GM21529 (cell line): ENCODE measurements around the gene LRRC30.

ENCODE experiments used
- ATAC-seq: cut with Tn5 transposase; IDR thresholded peaks from one replicate; pipeline ENCODE4 v1.9.1; 2021; ENCODE audit not compliant: unreplicated experiment

The LRRC30 gene

DNA sequence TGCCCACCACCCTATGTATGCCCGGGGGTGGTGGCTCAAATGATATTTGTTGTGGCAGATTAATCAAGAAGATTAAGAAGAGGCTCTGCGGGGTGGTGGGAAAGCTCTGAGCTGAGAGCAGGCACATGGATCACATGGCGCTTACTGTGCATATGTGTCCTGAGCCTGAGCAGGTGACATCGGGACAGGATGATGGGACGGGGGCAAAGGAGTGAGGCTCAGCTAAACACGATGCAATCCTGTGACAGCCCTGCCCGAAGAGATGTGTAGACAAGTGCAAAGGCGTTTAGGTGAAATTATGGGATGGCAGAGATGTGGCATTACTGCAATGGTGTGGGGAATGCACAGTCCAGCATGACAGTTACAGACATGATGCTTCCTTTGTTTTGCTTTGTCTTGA lies 6.0 kb downstream of the LRRC30 start:
- ATAC-seq, result no peak

DNA sequence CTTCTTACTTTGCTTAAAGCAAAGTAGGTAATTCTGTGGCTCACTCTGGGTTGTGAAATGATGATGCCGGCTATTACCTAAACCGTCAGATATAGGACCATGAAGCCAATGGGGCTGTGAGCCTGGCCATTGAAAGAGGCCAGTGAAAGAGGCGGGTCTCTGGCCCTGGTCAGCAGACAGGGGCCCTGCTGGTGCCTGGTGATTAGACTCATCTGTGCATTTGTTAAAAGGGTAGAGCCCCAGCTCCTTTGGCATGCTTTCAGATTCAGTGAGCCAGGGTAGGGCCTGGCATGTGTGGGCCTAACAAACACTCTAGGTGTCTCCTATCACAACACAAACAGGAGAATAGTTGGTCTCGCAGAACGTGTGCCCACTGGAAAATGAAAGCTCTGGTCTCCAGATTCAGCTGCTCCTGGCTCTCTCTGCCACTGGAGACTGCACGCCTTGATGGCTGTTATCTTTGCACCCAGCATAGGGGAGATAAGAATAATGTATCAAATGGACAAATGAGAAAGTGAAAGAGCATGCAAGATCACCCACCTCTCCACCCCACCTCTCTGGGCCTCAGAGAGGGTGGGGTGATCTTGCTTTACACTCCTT lies 6.9 kb downstream of the LRRC30 start:
- no peak for ATAC-seq

DNA sequence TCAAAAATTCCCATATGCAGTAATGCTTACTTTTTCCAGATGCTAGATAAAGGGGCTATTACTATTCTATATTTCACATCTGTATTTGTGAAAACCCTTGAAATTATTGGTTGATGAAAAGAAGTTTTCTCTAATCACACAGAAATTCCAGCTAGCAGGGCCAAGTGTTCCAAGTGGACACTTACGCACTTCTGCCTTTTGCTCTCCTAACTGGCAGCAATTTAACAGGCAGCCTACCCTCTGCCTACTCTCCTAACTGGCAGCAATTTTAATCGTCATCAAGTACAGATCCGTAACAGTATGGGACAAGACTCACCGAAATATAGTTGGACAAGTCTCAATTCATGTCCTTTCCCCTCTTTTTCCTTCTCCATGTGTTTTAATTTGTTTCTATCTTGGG lies 12.0 kb downstream of the LRRC30 start:
- no peak for ATAC-seq

DNA sequence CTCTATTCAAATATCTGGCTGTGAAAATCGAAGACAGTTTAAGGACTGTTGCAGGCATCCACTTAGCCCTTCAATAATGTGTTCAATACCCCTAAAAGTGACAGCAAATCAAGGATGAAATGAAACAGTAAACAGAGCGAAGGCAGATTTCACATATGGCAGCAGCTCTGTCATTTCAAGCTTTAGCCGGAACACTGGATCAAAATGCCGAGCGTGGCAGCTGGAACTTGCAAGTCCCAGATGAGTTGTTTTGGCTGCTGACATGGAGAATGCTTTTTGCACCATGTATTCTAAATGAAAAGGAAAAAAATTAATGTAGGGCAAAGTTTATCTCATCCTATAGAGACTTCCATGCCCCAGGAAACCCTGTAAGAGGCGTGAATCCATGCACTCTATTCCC lies 18.0 kb downstream of the LRRC30 start:
- ATAC-seq, result no peak

DNA sequence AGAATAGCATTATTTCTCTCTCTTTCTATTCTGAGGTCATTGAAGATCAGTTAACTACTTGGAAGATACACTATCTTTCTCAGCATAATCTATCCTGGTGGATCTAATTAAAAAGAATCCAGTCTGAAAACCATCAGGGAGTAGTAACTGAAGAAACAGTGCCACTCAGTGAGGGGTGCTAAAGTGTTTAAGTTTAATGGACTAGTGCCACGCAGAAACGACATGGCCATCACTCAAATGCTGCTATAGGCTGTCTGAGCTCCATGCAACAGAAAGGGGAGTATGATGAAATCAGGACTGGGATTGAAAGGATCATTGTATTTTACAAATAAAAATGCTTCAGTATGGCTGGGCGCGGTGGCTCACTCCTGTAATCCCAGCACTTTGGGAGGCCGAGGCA lies 23.3 kb downstream of the LRRC30 start:
- ATAC-seq, result no peak

DNA sequence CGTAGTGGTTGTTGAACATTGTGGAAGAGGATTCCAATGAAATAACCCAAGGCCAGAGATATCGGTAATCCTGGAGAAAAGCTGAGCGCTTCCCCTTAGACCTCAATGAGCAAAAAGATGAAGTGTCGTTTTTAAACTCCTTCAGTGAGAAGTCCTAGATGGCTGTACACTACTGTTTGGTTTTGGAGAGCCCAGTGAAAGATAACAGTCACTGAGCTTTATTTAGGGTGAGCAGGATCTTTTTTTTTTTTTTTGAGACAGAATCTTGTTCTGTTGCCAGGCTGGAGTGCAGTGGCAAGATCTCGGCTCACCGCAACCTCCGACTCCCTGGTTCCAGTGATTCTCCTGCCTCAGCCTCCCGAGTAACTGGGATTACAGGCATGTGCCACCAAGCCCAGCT lies 24.2 kb downstream of the LRRC30 start:
- ATAC-seq, result no peak

DNA sequence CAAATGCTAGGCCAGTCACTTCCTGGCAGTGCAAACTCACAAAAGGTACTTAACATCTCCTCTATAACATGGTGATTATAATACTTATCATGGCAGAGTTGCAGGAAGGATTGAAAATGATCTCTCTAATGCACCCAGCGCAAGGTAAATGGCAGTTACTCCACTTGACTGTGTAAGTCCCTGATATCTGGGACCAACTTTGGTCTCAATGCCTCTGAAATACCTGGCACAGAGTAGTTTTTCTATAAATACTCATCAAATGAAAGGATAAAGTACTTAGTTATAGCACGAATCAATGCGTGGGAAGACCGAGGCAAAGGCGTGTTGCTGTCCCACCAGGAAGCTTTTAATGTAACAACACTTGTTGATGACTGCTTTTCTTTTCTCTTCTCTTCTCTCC lies 24.8 kb downstream of the LRRC30 start:
- ATAC-seq, result no peak

DNA sequence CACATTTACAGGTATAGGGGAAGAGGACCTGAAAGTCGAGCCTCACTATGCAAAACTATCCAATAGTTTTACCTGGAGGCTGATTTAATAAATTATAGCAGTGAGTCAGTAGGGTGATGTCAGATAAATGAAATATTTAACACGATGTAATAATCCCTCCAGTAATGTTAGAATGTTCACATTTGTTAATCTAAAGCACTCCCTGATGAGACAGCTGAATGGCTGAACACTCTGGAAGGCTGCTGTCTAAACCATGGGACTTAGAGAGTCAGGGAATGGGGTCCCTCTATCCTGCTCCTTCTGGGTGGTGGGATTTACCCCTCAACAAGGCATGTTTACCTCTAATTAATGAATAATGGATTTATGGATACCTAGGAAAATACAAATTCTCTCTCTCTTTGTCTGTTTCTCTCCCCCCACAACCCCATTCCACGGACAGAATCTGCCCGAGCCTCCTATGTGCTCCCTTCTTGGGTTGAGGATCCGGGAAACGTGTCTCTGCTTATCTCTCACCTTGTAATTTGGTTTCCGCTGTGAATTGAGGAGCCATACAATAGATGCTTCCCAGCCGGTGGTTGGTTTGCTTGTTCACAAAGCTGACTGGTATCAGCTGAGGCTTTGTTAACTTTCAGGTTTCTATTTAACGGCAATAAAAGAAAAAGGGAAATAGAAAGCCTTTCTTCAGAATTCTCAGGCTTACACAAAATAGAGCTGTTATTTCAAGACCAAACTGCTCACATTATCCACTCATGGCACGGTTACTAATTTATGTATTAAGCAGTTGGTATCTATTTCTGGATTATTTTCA lies 25.9 kb downstream of the LRRC30 start:
- ATAC-seq, result no peak

DNA sequence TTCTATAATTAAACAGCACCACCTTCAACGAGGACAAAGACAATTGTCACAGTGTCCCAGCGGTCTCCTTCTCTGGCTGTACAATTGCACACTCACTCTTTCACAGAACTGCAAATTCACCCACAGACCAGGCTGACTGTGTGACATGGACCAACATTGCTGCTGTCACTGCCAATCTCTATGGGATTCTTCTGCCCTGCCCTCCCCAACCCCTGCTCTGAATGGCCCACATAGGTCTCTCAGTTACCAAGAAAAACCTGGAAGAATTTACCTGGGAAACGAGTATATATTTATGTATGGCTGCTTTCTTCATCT lies 26.5 kb downstream of the LRRC30 start:
- no peak for ATAC-seq

DNA sequence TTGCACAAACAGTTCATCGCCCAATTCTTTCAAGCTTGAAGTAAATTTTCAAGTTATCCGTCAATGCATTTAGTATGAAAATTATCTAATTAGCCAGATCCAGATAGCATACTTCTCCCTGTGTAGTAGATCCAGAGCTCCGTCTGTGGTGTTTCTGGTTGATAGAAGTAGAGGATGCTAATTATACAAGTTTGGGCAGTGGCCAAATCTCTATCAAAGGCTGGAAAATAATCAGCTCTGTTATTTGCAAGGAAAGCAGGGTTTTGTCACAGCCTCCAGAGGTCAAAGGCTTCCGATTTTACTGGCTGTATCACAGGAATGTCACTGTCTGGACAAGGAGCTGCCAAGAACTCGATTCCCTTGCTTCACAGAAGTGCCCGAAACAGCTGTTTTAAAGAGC lies 28.6 kb downstream of the LRRC30 start:
- no peak for ATAC-seq

DNA sequence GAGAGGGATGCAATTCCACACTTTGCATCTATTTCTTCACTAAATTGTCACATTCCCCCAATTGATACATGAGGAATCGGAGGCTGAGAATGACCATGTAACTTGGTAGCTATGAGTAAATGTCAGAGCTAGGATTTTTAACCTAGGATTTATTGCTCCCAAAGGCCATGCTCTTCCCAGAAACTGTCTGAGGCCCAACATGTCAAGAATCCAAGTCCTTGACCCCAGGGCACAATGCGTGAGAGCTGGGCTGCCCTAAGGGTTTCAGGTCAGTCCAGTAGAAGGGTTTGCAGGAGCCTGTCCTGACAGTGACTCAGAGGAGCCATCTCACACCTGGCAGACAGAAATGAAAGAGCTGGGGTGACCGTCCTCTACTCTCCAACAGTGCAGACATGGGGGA lies 30.3 kb downstream of the LRRC30 start:
- no peak for ATAC-seq

DNA sequence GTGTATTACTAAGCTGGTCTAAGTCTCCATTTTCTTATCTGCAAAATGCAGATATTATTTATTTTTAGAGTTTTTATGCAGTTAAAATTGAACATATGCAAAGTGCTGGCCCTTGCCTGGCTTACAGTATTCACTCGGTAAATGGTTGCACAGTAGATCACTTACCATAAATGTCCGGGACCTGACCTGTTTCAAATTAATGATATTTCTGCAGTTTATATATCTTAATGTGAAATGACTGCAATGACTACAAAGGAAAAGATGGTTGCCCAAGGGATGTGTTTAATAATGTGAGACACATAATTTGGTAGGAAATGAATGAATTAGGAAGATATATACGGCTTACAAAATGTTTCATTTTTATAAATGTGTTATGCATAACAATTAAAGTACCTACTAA lies 37.1 kb downstream of the LRRC30 start:
- no peak for ATAC-seq

DNA sequence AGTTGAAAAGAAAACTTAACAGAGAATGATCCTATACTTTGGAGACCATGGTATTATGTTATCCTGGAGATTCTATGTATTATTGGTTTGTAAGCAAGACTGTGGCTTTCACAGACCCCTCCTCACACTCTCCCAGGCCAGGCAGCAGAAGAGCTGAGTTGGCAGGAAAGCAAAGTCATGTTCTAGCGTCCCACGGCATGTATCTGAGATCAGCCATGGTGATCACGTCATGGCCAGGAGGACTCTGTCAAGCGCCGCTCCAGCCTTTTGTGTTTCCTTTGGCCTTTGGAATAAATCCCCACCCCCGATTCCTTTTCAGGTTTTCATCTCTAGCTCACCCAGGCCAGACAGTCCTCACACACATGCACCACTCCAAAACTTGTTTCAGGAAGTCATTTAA lies 39.1 kb downstream of the LRRC30 start:
- no peak for ATAC-seq

DNA sequence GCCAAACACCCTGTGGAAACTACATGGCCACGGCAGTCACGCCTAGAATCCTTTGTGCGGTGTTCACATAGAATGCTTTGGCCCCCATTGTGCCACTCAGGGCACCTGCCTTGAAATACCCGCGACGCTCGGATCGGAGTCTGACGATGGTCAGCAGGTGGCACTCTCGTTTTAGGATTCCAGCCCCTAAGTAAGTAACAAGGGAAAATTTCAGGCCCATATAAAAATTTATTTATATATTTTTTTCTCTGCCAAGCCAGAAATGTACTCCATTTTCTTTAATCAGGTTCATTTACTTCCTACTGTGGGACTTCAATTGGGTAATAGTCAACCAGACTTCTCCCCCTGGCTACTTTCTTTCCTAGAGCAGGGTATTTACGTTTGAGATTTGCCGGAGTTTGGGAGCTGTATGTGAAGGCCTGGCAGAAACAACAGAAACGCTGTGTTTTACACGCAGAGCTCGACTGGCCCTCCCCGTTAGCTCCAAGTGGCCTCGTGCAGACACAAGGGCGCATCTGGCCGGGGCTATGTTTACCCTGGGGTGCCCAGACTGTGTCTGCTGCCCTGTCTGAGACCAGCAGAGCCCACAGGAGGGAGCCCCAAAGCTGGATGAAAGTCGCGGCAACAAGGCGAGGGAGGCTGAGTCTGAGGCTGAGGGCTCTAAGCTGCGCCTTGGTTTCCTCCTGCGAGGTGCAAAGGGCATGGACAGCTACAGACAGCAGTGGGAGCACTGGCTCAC lies 41.6 kb downstream of the LRRC30 start:
- no peak for ATAC-seq

DNA sequence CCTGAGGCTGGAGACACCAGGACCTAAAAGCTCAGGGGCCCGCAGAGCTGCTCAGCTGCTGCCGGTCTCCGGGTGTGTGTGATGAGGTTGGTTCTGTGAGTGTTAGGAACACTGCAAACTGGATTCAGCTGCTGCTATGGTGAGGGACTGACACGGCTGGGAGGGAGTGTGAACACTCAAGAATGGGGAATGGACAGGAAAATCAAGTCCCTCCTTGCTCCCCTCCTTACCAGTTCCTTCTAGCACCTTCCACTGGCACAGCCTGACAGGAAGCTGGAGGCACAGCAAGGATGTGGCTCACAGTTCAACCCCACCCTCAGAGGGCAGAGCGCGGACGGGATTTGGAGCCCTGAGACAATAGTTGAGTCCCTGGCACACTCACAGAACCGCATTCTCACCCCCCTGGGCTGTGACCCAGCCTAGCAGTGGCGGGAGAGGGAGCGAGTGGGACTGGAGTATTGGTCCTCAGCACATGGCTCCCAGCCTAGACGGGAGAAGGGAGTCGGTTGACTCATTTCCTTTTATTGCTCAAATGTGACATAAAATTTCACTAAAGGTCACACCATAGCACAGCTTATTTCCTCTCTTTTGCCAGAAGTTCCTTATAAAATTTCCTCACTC lies 42.5 kb downstream of the LRRC30 start:
- no peak for ATAC-seq

DNA sequence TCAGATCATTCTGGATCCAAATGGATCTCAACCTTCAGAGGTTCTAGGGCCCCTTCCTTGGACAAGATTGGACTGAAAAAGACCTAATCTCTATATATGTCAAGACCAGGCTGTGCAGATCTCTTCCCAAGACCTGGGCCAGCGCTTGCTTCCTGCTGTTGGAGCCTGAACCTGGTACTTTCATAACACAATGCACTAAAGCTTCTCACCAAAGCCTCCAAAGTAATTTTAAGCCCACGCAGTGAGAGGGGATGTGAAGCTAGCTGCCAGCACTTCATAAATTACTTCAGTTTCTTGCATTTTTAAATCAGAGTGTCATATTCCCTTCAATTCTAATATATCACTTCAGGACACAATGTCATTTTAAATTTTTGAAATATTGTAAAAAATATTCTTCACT lies 50.7 kb downstream of the LRRC30 start:
- no peak for ATAC-seq
